Left hindlimb (tissue), 1 donor: ENCODE data around the gene ZBTB48.
A peak's percentile ranks its signal among the peaks of the same experiment; 100 is the strongest.
"Not testable (repeated sequence)": the region's sequence is repeated elsewhere in the genome, so short reads cannot be mapped to it uniquely, and the experiment has no call there.

Experiments used
- DNase-seq: peaks from one replicate; pipeline ENCODE4 v3.0.0-alpha.2; 2018

ZBTB48 gene

DNA sequence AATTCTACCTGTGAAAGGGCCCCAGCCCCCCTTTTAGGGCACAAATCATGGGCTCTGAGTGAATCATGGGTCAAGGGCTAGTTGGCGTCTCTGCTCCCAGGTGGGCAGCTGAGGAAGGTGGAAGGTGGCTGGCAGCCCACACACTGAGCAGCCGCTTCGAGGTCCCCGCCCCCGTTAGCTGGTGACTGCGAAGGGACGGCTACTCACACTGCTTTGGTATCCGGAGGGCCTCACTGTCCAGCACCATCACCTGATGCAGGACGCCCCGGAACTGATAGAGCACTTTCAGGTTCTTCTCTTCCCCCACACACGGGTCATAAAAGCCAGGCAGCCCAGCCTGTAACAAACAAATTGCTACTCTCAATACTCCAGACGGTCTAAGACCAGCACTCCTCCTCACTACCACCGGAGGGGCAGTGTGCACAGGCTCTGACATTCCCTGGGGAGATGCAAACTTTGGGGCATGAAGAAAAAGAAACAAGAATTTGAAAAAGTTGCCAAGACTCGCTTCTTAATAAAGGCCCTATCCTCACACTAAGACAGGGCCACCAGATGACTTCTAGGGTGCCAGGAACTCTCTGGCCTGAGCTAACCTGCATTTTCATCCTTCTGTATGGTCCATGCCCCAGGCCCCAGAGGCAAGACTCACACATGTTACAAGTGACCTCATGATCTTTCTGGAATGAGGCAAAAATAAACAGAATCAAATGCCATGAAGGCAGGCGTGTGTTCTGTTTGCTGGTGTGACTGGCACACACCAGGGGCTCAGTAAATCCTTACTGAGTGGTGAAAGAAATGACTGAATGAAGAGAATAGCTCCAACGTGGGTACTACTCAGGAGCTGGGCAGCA lies 56.3 kb downstream of the ZBTB48 start:
- DNase-seq = no peak

DNA sequence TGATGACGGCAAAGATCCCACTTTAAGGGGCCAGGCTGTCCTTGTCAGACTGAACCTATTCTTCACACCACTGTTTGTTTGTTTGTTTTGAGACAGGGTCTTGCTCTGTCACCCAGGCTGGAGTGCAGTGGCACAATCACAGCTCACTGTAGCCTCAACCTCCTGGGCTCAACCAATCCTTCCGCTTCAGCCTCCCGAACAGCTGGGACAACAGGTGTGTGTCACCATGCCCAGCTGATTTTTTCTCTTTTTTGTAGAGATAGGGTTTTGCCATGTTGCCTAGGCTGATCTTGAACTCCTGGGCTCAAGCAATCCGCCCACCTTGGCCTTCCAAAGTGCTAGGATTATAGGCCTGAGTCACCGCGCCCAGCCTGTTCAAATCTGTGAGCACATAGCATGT lies 57.0 kb downstream of the ZBTB48 start:
- DNase-seq = not testable (repeated sequence)

DNA sequence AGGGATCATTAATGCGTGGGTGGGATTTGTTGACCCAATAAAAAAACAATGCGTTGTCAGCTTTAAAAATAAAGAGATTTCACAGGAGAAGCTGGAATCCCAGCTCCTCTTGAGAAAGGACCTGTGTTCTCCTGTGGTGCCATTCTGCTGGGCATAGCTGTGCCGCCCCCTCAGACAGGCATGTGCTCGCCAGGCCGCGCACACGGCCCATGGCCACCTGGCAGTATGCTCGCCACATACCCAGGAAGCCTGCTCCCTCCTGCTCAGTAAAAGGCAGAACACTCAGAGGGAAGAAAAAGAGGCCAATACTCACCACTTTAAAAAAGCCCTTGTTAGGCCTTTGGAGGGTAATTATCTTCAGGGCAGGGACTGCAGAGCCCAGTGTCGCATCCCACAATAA lies 58.0 kb downstream of the ZBTB48 start:
- no peak for DNase-seq

DNA sequence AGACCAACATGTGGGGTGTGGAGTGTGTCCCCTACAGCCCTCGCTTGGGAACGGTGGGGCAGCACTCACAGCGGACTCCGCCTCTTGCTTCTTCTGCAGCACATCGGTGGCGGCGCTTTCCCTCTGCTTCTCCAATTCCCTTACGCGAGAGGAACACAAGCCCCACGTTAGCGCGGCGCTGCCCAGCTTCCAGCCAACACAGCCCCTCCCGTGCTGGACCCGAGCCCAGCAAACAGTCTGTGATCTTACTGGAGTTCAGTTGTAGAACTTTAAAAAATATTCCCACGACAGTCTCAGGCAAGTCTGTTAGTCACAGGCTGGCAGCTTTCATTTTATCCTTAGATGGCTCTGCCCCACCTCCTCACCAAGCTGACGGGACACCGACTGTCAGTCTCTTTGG lies 58.4 kb downstream of the ZBTB48 start:
- peak; percentile 86 for DNase-seq
